Prostate gland (tissue), 2 donors: ENCODE data around the gene ITPR2. TPM values are rescaled to one million over a fixed set of nuclear protein-coding genes. Genes with fewer than 3 reads are reported as not detected.

Experiments used
- DNase-seq: peaks from one replicate; pipeline ENCODE4 v3.0.0-alpha.2; 2019; ENCODE audit warnings: low spot score
- H3K27ac ChIP-seq, 2 donors: fragments of 200-600 bp; sonication (generic); 2 replicates each; pipeline ENCODE4 v1.5.1; 2017 to 2019
- H3K27me3 ChIP-seq: fragments of 200-600 bp; sonication (generic); replicated peaks from 2 replicates; pipeline ENCODE4 v1.5.1; 2019; ENCODE audit not compliant: insufficient read depth
- H3K36me3 ChIP-seq, 2 donors: fragments of 200-600 bp; sonication (generic); 1 replicate in 1 of 2; 2 replicates in 1 of 2; pipeline versions ENCODE4 v1.5.1 to v1.8.1; 2017 to 2019
- H3K4me1 ChIP-seq: fragments of 200-600 bp; sonication (generic); replicated peaks from 2 replicates; pipeline ENCODE4 v1.5.1; 2019
- H3K4me3 ChIP-seq, 2 donors: fragments of 200-600 bp; sonication (generic); 2 replicates each; pipeline ENCODE4 v1.5.1; 2017 to 2019
- H3K9me3 ChIP-seq: fragments of 200-600 bp; sonication (generic); 2 replicates; pipeline ENCODE4 v1.5.1; 2017
- POLR2A ChIP-seq: fragments of 450-650 bp; IDR thresholded peaks from one replicate; pipeline ENCODE4 v1.6.1; 2016; ENCODE audit warnings: antibody characterized with exemption, mild to moderate bottlenecking
- POLR2AphosphoS5 ChIP-seq: sonication (generic); formaldehyde crosslinking; IDR thresholded peaks from one replicate; pipeline ENCODE4 v1.6.1; 2017; ENCODE audit warnings: antibody characterized with exemption
- WGBS: methylation state at CpG from one replicate; pipeline ENCODE4 v1.1.5; 2018; 5-methylcytosine and 5-hydroxymethylcytosine counted together
- intact Hi-C: fragments of 100-400 bp; cut with DNase I; formaldehyde crosslinking; loops from one replicate; pipeline ENCODE4 v1.14.2; 2022
- total RNA-seq, 2 donors: library from RNA; depleted of rRNA; stranded (reverse); fragments of >200 nt; gene quantifications; one replicate each; pipeline ENCODE4 v1.1.0, GENCODE V29; 2016
- TF ChIP-seq, protein P1 (sequence below), 4 experiments: fragments of 200-600 bp in 2 of 4; fragments of 450-650 bp in 2 of 4; sonication (generic) in 2 of 4; IDR thresholded peaks; 1 replicate in 3 of 4; 2 replicates in 1 of 4; pipeline ENCODE4 v1.5.1; 2016 to 2019; ENCODE audit warnings: antibody characterized with exemption in 4 of 4, mild to moderate bottlenecking in 2 of 4, moderate library complexity in 2 of 4

Gene ITPR2
- total RNA-seq, 2 donors from 2014 or later = 30.0 to 44.4 TPM

- Histone ChIP-seq H3K4me3 (no peak overlapping the region), H3K9me3 (no peaks in the 10 kb centered on the region), H3K36me3 (no peaks in the 10 kb centered on the region), H3K27me3 (no peaks in the 10 kb centered on the region), H3K27ac (no peak overlapping the region), H3K4me1 (no peaks in the 10 kb centered on the region)
- TF ChIP-seq POLR2A (no peak), POLR2AphosphoS5 (no peak)
- TF ChIP-seq, protein P1, sequence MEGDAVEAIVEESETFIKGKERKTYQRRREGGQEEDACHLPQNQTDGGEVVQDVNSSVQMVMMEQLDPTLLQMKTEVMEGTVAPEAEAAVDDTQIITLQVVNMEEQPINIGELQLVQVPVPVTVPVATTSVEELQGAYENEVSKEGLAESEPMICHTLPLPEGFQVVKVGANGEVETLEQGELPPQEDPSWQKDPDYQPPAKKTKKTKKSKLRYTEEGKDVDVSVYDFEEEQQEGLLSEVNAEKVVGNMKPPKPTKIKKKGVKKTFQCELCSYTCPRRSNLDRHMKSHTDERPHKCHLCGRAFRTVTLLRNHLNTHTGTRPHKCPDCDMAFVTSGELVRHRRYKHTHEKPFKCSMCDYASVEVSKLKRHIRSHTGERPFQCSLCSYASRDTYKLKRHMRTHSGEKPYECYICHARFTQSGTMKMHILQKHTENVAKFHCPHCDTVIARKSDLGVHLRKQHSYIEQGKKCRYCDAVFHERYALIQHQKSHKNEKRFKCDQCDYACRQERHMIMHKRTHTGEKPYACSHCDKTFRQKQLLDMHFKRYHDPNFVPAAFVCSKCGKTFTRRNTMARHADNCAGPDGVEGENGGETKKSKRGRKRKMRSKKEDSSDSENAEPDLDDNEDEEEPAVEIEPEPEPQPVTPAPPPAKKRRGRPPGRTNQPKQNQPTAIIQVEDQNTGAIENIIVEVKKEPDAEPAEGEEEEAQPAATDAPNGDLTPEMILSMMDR (IDR thresholded peaks at IDR 0.05) = no peak
- no peak for DNase-seq
- intact Hi-C loops = no loop called here
- 96% methylated on average over 5 of the region's 5 CpGs for WGBS
Measured at GRCh38 chr12:26403601-26404000, 429.4 kb downstream of the ITPR2 start.

GRCh38 chr12:26402648-26403047, 430.3 kb downstream of the ITPR2 start:
- TF ChIP-seq POLR2AphosphoS5 (peak; percentile 80), POLR2A (no peak)
- TF ChIP-seq, protein P1 (IDR thresholded peaks at IDR 0.05) = peak in 3 of 4 experiments; percentile 34 to 57 (median 55)
- H3K27me3 ChIP-seq = no peaks in the 10 kb centered on the region
- intact Hi-C loops = no loop called here
- H3K36me3 ChIP-seq = no peaks in the 10 kb centered on the region
- H3K4me3 ChIP-seq = no peak overlapping the region
- DNase-seq = peak; percentile 71
- H3K9me3 ChIP-seq = no peaks in the 10 kb centered on the region
- H3K4me1 ChIP-seq = no peaks in the 10 kb centered on the region
- WGBS = 39% methylated on average over 4 of the region's 4 CpGs
- no peak overlapping the region for H3K27ac ChIP-seq

GRCh38 chr12:26401874-26402273, 431.1 kb downstream of the ITPR2 start:
- no peak for DNase-seq
- H3K27ac ChIP-seq = no peak overlapping the region
- H3K27me3 ChIP-seq = no peaks in the 10 kb centered on the region
- WGBS = 100% methylated on average over 1 of the region's 1 CpG
- H3K36me3 ChIP-seq = no peaks in the 10 kb centered on the region
- intact Hi-C loops = no loop called here
- H3K4me1 ChIP-seq = no peaks in the 10 kb centered on the region
- TF ChIP-seq POLR2AphosphoS5 = no peak
- no peak for TF ChIP-seq POLR2A
- TF ChIP-seq, protein P1 (IDR thresholded peaks at IDR 0.05) = no peak
- H3K4me3 ChIP-seq = no peak overlapping the region
- no peaks in the 10 kb centered on the region for H3K9me3 ChIP-seq

DNA sequence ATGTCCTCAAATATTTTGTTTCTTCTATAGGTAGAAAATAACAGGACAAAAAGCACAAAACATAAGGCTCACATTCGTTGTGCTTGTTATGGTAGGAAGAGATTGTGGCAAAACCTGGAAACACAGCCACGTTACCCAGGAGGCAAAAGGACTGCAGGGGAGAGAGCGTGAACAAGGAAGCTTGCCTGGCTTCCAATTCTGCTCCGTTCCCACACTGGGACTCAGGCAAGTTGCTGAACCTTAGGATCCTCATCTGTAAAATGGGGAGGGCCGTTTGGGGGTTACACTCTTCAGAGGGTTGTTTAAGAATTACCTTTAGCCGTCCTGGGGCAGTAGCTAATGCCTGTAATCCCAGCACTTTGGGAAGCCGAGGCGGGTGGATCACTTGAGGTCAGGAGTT, 432.4 kb downstream of the ITPR2 start:
- Histone ChIP-seq H3K27me3 (no peaks in the 10 kb centered on the region), H3K27ac (no peak overlapping the region), H3K4me1 (no peaks in the 10 kb centered on the region), H3K36me3 (no peaks in the 10 kb centered on the region), H3K9me3 (no peaks in the 10 kb centered on the region), H3K4me3 (no peak overlapping the region)
- TF ChIP-seq POLR2A (no peak), POLR2AphosphoS5 (no peak)
- TF ChIP-seq, protein P1 (IDR thresholded peaks at IDR 0.05) = no peak
- WGBS = 92% methylated on average over 8 of the region's 8 CpGs
- intact Hi-C loops = no loop called here
- no peak for DNase-seq

GRCh38 chr12:26399381-26399780, 433.6 kb downstream of the ITPR2 start:
- intact Hi-C loops = no loop called here
- Histone ChIP-seq H3K9me3 (no peaks in the 10 kb centered on the region), H3K4me1 (no peaks in the 10 kb centered on the region), H3K36me3 (no peaks in the 10 kb centered on the region), H3K4me3 (no peak overlapping the region), H3K27ac (no peak overlapping the region), H3K27me3 (no peaks in the 10 kb centered on the region)
- TF ChIP-seq POLR2A (no peak), POLR2AphosphoS5 (no peak)
- TF ChIP-seq, protein P1 (IDR thresholded peaks at IDR 0.05) = no peak
- WGBS = 88% methylated on average over 1 of the region's 1 CpG
- no peak for DNase-seq
